HepG2 (cell line): ENCODE results near the gene SEC23IP. TPM values are rescaled to one million over a fixed set of nuclear protein-coding genes. Genes with fewer than 3 reads are reported as not detected.

Experiments used
- ASH2L ChIP-seq: fragments of 300-600, 200-600 bp; sonication (generic); IDR thresholded peaks from 2 replicates; pipeline ENCODE4 v1.7.0; 2017; ENCODE audit warnings: low read depth, mild to moderate bottlenecking, moderate library complexity, mixed read lengths, low read length; ENCODE audit not compliant: insufficient read length
- HOXA9 ChIP-seq: sonication (generic); formaldehyde crosslinking; IDR thresholded peaks from 2 replicates; pipeline ENCODE4 v1.8.1; 2022; ENCODE audit warnings: missing genetic modification reagents, mild to moderate bottlenecking, moderate library complexity, borderline replicate concordance
- RBFOX2 ChIP-seq: fragments of 200-400 bp; formaldehyde crosslinking; IDR thresholded peaks from 2 replicates; pipeline ENCODE4 v1.6.1; 2017; ENCODE audit warnings: low read depth, mild to moderate bottlenecking, low read length
- STAT5B ChIP-seq: sonication (generic); formaldehyde crosslinking; IDR thresholded peaks from 2 replicates; pipeline ENCODE4 v1.4.0; 2020; ENCODE audit warnings: missing genetic modification reagents
- UBTF ChIP-seq: sonication (generic); formaldehyde crosslinking; IDR thresholded peaks from 2 replicates; pipeline ENCODE4 v1.4.0; 2020; ENCODE audit warnings: mild to moderate bottlenecking, missing genetic modification reagents
- USF2 ChIP-seq, 2 experiments: sonication (generic) in 1 of 2; formaldehyde crosslinking in 1 of 2; IDR thresholded peaks; 2 replicates each; pipeline versions ENCODE4 v1.5.1 to v1.6.1; 2011 to 2020; ENCODE audit warnings: borderline replicate concordance in 1 of 2, low read depth in 1 of 2, low read length in 1 of 2, mild to moderate bottlenecking in 1 of 2, missing genetic modification reagents in 1 of 2, moderate library complexity in 1 of 2
- ZMYM2 ChIP-seq: sonication (generic); formaldehyde crosslinking; IDR thresholded peaks from 2 replicates; pipeline ENCODE4 v1.8.0; 2022; ENCODE audit warnings: mild to moderate bottlenecking, missing genetic modification reagents
- ZNF430 ChIP-seq: sonication (generic); formaldehyde crosslinking; IDR thresholded peaks from 2 replicates; pipeline ENCODE4 v1.9.0; 2021; ENCODE audit warnings: mild to moderate bottlenecking, missing genetic modification reagents
- ZSCAN12 ChIP-seq: sonication (generic); formaldehyde crosslinking; IDR thresholded peaks from 2 replicates; pipeline ENCODE4 v1.9.0; 2021; ENCODE audit warnings: mild to moderate bottlenecking, missing genetic modification reagents
- polyA plus RNA-seq, 8 experiments: library from polyadenylated mRNA; depleted of rRNA in 3 of 8; stranded (reverse) in 7 of 8; unstranded in 1 of 8; fragments of >200 nt; fragmentation: Illumina TruSeq in 4 of 8; extraction: Trizol in 4 of 8; gene quantifications; 2 replicates each; pipeline versions ENCODE4 v1.2.1 to v1.2.3, GENCODE V29; 2011 to 2016; ENCODE audit warnings: low read depth in 4 of 8, missing spikeins in 1 of 8, mixed read lengths in 1 of 8; ENCODE audit not compliant: insufficient read depth in 1 of 8
- total RNA-seq, 5 experiments: library from RNA; depleted of rRNA; stranded (reverse); fragments of >200 nt; fragmentation: Illumina TruSeq; extraction: Trizol; gene quantifications; 2 replicates each; pipeline ENCODE4 v1.2.3, GENCODE V29; 2016; ENCODE audit warnings: low read depth in 1 of 5
- TF ChIP-seq, protein P1 (sequence below): sonication (generic); formaldehyde crosslinking; IDR thresholded peaks from 2 replicates; pipeline ENCODE4 v1.5.0; 2020; ENCODE audit warnings: missing genetic modification reagents
- TF ChIP-seq, protein P2 (sequence below): sonication (generic); formaldehyde crosslinking; IDR thresholded peaks from 2 replicates; pipeline ENCODE4 v1.4.0; 2020; ENCODE audit warnings: missing genetic modification reagents
- TF ChIP-seq, protein P3 (sequence below): sonication (generic); formaldehyde crosslinking; IDR thresholded peaks from 2 replicates; pipeline ENCODE4 v1.4.0; 2020; ENCODE audit warnings: missing genetic modification reagents, borderline replicate concordance

SEC23IP gene
- total and polyA plus RNA-seq, 2 of the 13 experiments (the other 11 are each of a cell fraction or from before 2014, with no cell fraction given): 32.3 to 57.7 TPM

DNA sequence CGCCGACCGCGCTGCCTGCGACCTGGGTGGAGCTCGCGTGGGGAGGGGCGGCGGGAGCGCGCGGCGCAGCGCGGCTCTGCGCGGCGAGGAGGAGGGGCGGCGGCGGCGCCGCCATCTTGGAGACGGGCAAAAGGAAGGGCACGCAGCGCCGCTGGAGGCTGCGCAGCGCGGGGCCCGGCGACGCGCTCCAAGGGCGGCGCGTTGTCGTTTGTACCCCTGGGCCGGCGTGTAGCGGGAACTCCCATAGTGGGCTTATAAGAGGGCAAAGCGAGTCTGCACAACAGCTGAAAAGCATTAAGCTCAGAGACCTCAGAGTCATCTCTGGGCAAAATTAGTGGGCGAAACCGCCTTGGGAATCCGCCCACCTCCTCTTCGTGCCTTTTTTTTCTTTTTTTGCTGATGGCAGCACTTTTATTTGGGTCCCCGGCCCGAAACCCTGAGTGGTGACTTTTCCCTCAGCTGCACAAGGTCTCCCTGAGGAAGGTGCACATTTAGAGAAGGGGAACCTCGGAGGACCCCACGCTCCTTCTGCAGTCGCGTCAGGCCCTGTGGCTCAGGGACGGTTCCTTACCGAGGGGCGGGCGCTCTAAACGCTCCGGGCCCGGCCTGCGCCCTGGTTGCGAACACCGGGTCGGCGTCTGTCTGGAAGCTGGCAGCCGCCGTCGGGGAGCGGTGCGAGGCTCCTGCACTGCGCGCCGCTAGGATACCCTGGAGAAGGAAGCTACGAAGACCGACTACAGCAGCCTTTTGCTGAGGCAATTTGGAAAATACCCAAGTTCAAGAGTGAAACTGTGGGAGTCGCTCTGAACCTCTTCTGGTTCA lies 19.5 kb upstream of the SEC23IP start (continued):
- TF ChIP-seq, protein P1, sequence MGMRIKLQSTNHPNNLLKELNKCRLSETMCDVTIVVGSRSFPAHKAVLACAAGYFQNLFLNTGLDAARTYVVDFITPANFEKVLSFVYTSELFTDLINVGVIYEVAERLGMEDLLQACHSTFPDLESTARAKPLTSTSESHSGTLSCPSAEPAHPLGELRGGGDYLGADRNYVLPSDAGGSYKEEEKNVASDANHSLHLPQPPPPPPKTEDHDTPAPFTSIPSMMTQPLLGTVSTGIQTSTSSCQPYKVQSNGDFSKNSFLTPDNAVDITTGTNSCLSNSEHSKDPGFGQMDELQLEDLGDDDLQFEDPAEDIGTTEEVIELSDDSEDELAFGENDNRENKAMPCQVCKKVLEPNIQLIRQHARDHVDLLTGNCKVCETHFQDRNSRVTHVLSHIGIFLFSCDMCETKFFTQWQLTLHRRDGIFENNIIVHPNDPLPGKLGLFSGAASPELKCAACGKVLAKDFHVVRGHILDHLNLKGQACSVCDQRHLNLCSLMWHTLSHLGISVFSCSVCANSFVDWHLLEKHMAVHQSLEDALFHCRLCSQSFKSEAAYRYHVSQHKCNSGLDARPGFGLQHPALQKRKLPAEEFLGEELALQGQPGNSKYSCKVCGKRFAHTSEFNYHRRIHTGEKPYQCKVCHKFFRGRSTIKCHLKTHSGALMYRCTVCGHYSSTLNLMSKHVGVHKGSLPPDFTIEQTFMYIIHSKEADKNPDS: no peak
- TF ChIP-seq RBFOX2 (peak; percentile 77), UBTF (CRISPR knock-in tag) (peak; percentile 83), HOXA9 (peak; percentile 40; the same call in 1 of the 2 replicates), ASH2L (peak; percentile 84), ZNF430 (CRISPR knock-in tag) (no peak), STAT5B (CRISPR knock-in tag) (no peak), ZSCAN12 (CRISPR knock-in tag) (no peak), ZMYM2 (no peak), USF2 (IDR thresholded peaks at IDR 0.05; ENCODE audit: low read depth, low read length) (no peak), USF2 (CRISPR knock-in tag; IDR thresholded peaks at IDR 0.05; ENCODE audit: borderline replicate concordance) (no peak; the same call in 1 of the 2 replicates)
- TF ChIP-seq, protein P2, sequence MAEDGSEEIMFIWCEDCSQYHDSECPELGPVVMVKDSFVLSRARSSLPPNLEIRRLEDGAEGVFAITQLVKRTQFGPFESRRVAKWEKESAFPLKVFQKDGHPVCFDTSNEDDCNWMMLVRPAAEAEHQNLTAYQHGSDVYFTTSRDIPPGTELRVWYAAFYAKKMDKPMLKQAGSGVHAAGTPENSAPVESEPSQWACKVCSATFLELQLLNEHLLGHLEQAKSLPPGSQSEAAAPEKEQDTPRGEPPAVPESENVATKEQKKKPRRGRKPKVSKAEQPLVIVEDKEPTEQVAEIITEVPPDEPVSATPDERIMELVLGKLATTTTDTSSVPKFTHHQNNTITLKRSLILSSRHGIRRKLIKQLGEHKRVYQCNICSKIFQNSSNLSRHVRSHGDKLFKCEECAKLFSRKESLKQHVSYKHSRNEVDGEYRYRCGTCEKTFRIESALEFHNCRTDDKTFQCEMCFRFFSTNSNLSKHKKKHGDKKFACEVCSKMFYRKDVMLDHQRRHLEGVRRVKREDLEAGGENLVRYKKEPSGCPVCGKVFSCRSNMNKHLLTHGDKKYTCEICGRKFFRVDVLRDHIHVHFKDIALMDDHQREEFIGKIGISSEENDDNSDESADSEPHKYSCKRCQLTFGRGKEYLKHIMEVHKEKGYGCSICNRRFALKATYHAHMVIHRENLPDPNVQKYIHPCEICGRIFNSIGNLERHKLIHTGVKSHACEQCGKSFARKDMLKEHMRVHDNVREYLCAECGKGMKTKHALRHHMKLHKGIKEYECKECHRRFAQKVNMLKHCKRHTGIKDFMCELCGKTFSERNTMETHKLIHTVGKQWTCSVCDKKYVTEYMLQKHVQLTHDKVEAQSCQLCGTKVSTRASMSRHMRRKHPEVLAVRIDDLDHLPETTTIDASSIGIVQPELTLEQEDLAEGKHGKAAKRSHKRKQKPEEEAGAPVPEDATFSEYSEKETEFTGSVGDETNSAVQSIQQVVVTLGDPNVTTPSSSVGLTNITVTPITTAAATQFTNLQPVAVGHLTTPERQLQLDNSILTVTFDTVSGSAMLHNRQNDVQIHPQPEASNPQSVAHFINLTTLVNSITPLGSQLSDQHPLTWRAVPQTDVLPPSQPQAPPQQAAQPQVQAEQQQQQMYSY (CRISPR knock-in tag): no peak
- TF ChIP-seq, protein P3, sequence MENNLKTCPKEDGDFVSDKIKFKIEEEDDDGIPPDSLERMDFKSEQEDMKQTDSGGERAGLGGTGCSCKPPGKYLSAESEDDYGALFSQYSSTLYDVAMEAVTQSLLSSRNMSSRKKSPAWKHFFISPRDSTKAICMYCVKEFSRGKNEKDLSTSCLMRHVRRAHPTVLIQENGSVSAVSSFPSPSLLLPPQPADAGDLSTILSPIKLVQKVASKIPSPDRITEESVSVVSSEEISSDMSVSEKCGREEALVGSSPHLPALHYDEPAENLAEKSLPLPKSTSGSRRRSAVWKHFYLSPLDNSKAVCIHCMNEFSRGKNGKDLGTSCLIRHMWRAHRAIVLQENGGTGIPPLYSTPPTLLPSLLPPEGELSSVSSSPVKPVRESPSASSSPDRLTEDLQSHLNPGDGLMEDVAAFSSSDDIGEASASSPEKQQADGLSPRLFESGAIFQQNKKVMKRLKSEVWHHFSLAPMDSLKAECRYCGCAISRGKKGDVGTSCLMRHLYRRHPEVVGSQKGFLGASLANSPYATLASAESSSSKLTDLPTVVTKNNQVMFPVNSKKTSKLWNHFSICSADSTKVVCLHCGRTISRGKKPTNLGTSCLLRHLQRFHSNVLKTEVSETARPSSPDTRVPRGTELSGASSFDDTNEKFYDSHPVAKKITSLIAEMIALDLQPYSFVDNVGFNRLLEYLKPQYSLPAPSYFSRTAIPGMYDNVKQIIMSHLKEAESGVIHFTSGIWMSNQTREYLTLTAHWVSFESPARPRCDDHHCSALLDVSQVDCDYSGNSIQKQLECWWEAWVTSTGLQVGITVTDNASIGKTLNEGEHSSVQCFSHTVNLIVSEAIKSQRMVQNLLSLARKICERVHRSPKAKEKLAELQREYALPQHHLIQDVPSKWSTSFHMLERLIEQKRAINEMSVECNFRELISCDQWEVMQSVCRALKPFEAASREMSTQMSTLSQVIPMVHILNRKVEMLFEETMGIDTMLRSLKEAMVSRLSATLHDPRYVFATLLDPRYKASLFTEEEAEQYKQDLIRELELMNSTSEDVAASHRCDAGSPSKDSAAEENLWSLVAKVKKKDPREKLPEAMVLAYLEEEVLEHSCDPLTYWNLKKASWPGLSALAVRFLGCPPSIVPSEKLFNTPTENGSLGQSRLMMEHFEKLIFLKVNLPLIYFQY (CRISPR knock-in tag): peak; percentile 51; the same call in 1 of the 2 replicates
